Skeletal muscle tissue (tissue), 4 donors: ENCODE data around the gene UIMC1. TPM values are rescaled to one million over a fixed set of nuclear protein-coding genes. Genes with fewer than 3 reads are reported as not detected.

Experiments
- H3K27ac ChIP-seq: one replicate; pipeline ENCODE4 v1.7.0; 2013; ENCODE audit warnings: mild to moderate bottlenecking, low read depth, low read length, inconsistent platforms
- H3K27me3 ChIP-seq, 3 donors: one replicate each; pipeline ENCODE4 v1.7.0; 2013; ENCODE audit warnings: low read length in 3 of 3; ENCODE audit not compliant: control insufficient read depth in 3 of 3, insufficient read depth in 3 of 3
- H3K36me3 ChIP-seq, 3 donors: one replicate each; pipeline ENCODE4 v1.7.0; 2013; ENCODE audit warnings: low read length in 3 of 3; ENCODE audit not compliant: control insufficient read depth in 3 of 3, insufficient read depth in 3 of 3
- H3K4me1 ChIP-seq, 3 donors: one replicate each; pipeline ENCODE4 v1.7.0; 2013; ENCODE audit warnings: low read length in 3 of 3, mild to moderate bottlenecking in 3 of 3; ENCODE audit not compliant: control insufficient read depth in 3 of 3, insufficient read depth in 3 of 3
- H3K4me3 ChIP-seq, 3 donors: one replicate each; pipeline ENCODE4 v1.7.0; 2013; ENCODE audit warnings: low read length in 3 of 3
- H3K9ac ChIP-seq, 3 donors: one replicate each; pipeline ENCODE4 v1.7.0; 2013; ENCODE audit warnings: low read length in 3 of 3, mild to moderate bottlenecking in 3 of 3, moderate library complexity in 2 of 3, low read depth in 1 of 3
- H3K9me3 ChIP-seq, 3 donors: one replicate each; pipeline ENCODE4 v1.7.0; 2013; ENCODE audit warnings: low read length in 3 of 3; ENCODE audit not compliant: control insufficient read depth in 3 of 3
- total RNA-seq: library from RNA; depleted of rRNA; stranded (reverse); fragments of >200 nt; gene quantifications from one replicate; pipeline ENCODE4 v1.2.3, GENCODE V29; 2014
- donor health status: Osteomylitis.

UIMC1 gene
- total RNA-seq, 1 donor from 2014 or later = 40.2 TPM

DNA sequence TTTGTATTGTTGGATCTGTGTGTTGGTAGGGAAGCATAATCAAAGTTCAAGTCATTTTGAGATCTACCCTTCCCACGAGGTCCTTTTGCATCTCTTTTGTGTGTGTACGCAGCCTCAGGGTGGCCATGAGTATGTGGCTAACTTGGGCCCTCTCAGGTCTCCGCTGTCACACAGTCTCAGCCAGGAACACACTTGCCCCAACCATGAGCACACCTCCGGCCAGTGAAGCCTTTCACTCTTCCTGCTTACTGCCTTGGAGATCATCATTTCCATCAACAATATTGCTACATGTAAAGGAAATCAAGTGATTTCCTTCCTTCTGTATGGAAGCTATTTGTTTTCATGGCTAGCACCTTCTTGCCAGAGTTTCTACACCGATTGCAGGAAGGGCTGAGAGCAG, 29.9 kb upstream of the UIMC1 start:
- Histone ChIP-seq H3K9me3 (no peaks in the 10 kb centered on the region), H3K4me1 (peaks cover 3 to 6% (median 5%) of the 10 kb centered on the region in 3 donors), H3K27ac (no peak overlapping the region), H3K36me3 (peaks cover 5 to 7% (median 5%) of the 10 kb centered on the region in 3 donors), H3K4me3 (no peak overlapping the region), H3K27me3 (no peaks in the 10 kb centered on the region), H3K9ac (no peak overlapping the region)

DNA sequence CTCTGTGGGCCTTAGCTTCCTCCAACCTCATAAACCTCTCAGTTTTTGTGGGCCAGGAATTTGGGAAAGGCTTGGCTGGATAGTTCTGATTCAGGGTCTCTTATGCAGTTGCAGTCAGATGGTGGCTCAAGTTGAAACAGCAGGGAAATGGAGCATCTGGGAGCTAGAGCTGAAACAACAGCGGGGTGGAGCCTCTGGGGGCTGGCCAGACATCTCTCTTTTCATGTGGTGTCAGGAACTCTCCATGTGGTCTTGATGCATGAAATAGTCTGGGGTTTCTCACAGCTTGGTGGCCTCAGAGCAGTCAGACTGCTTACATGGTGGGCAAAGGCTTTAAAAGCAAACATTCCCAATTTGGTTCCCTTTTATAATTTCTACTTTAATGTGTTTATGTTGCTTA, 29.4 kb upstream of the UIMC1 start:
- peaks cover 0 to 3% (median 3%) of the 10 kb centered on the region in 3 donors for H3K36me3 ChIP-seq
- no peak overlapping the region for H3K4me3 ChIP-seq
- no peaks in the 10 kb centered on the region for H3K27me3 ChIP-seq
- no peaks in the 10 kb centered on the region for H3K9me3 ChIP-seq
- H3K4me1 ChIP-seq = peaks cover 2 to 3% (median 2%) of the 10 kb centered on the region in 3 donors
- H3K27ac ChIP-seq = no peak overlapping the region
- no peak overlapping the region for H3K9ac ChIP-seq

DNA sequence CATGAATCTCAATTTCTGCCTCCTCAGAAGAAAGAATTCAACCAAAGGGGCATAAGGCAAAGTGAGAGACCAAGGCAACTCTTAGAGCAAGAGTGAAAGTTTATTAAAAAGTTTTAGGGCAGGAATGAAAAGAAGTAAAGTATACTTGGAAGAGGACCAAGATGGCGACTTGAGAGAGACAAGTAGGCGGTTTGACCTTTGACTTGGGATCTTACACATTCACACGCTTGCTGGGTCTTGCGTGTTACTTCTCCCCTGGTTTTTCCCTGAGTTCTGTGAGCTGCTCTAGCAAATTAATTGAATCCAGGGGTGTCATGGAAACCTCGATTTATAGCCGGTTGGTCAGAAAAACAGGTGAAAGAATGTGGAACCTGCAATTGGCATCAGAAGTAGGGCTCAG, 22.9 kb upstream of the UIMC1 start:
- no peak overlapping the region for H3K27ac ChIP-seq
- H3K9ac ChIP-seq = no peak overlapping the region
- peaks cover 2 to 6% (median 3%) of the 10 kb centered on the region in 3 donors for H3K36me3 ChIP-seq
- no peaks in the 10 kb centered on the region for H3K27me3 ChIP-seq
- H3K4me1 ChIP-seq = peaks cover 0 to 6% (median under 1%) of the 10 kb centered on the region in 3 donors
- no peaks in the 10 kb centered on the region for H3K9me3 ChIP-seq
- H3K4me3 ChIP-seq = no peak overlapping the region

DNA sequence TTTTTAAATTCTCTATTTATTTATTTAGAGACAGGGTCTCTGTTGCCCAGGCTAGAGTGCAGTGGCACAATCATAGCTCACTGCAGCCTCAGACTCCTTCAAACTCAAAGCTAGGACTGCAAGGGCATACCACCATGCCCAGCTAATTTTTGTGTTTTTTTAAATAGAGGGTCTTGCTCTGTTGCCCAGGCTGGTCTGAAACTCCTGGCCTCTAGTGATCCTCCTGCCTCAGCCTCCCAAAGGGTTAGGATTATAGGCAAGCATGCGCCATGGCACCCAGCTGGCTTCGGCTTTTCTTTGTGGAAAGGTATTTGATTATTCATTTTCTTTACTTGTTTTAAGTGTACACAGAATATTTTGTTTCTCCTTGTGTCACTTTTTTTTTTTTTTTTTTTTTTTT, 21.1 kb upstream of the UIMC1 start:
- Histone ChIP-seq H3K4me3 (no peak overlapping the region), H3K9me3 (no peaks in the 10 kb centered on the region), H3K27me3 (no peaks in the 10 kb centered on the region), H3K36me3 (peaks cover 0 to 7% (median 2%) of the 10 kb centered on the region in 3 donors), H3K9ac (no peak overlapping the region), H3K4me1 (peaks cover 7 to 19% (median 10%) of the 10 kb centered on the region in 3 donors), H3K27ac (no peak overlapping the region)

DNA sequence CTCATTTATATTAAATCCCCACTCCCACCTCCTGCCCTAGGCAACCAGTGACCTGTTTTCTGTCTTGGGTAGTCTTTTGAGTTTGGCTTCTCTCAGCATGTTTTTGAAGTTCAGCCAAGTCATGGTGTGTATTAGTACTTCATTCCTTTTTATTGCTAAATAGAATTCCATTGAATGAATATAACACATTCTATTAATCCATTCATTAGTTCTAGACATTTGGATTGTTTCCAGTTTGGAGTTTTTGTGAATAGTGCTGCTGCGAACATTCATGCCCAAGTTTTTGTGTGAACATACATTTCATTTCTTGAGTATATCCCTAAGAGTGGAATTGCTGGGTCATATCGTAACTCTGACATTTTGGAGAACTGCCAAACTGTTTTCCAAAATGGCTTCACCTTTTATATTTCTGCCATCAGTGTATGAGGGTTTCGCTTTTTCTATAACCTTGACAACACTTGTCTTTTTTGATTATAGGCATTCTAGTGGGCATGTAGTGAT, 18.6 kb upstream of the UIMC1 start:
- H3K4me3 ChIP-seq = no peak overlapping the region
- no peak overlapping the region for H3K27ac ChIP-seq
- peaks cover 11 to 22% (median 14%) of the 10 kb centered on the region in 3 donors for H3K4me1 ChIP-seq
- H3K9me3 ChIP-seq = no peaks in the 10 kb centered on the region
- H3K9ac ChIP-seq = no peak overlapping the region
- H3K27me3 ChIP-seq = no peaks in the 10 kb centered on the region
- H3K36me3 ChIP-seq = peaks cover 0 to 7% (median 2%) of the 10 kb centered on the region in 3 donors

DNA sequence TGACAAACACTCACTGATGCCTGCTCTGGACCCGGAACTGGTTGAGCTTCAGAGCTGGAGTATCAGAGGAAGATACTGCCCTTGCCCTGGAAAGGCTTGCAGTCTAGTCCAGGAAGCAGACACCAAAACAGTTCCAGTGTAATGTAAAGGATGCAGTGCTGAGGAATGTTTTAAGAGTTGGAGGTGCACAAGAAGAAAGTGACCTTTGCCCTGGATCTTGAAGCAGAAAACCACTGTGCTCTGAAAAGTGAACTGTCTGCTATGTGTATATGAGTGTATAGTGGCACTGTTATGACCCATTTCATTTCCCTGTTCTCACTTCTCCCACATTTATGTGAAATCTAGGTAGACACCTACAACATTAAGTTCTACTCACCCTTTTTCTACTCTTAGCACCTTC, 18.0 kb upstream of the UIMC1 start:
- H3K4me3 ChIP-seq = no peak overlapping the region
- no peaks in the 10 kb centered on the region for H3K9me3 ChIP-seq
- H3K27ac ChIP-seq = no peak overlapping the region
- peaks cover 0 to 5% (median 2%) of the 10 kb centered on the region in 3 donors for H3K36me3 ChIP-seq
- peaks cover 11 to 22% (median 14%) of the 10 kb centered on the region in 3 donors for H3K4me1 ChIP-seq
- no peak overlapping the region for H3K9ac ChIP-seq
- no peaks in the 10 kb centered on the region for H3K27me3 ChIP-seq

- Histone ChIP-seq H3K27ac (peak overlapping the region; percentile 80), H3K27me3 (no peaks in the 10 kb centered on the region), H3K9me3 (no peaks in the 10 kb centered on the region)
Observed at GRCh38 chr5:177023303-177023664, 16.7 kb upstream of the UIMC1 start.

DNA sequence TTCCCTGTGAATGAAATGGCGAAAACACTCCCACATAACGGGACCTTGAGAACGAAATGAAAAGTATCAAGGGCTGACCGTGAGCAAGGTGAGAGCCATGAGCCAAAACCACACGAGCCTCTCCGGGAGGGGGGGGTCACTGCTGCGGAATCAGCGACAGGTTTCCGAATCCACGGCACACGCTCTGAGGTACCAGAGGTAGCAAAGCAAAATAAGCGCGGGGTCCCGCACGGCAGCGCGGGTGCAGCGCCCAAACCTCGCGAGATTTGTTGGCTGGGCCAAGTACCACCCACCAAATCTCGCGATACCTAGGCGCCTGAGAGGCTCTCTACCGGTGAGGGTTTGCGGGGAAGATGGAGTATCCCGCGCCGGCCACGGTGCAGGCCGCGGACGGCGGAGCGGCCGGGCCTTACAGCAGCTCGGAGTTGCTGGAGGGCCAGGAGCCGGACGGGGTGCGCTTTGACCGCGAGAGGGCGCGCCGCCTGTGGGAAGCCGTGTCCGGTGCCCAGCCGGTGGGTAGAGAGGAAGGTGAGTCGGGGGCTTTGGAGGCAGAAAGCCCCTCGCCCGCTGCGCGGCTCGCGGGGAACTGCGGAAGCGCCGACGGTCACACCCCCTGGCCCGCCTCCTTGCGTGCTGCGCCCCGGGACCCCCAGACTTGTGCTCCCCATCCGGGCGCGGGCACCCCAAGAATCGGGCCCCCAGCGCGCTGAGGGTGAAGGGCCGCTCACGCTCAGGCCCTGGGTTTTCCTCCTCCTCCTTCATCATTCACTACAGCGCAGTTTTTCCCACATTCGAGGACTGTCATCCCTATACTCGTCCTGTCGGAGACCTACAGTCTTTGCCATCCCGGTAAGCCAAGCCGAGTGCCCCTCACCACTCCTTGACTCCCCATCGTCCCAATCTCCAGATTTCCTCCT, 16.1 kb upstream of the UIMC1 start, which contains the start of gene ZNF346:
Gene ZNF346 (plus strand): TSS at position 311 of the 917 bp plus-strand sequence. CDS start 43 bp downstream, at position 354.
- no peaks in the 10 kb centered on the region for H3K27me3 ChIP-seq
- H3K4me1 ChIP-seq = peaks cover 11 to 22% (median 14%) of the 10 kb centered on the region in 3 donors
- peak within 1 kb of the TSS; percentile 89 to 95 (median 94) for H3K9ac ChIP-seq
- H3K4me3 ChIP-seq = peak within 1 kb of the TSS; percentile 95 to 98 (median 97)
- H3K36me3 ChIP-seq = peaks cover 0 to 3% (median 0%) of the 10 kb centered on the region in 3 donors
- H3K9me3 ChIP-seq = no peaks in the 10 kb centered on the region
- H3K27ac ChIP-seq = peak within 1 kb of the TSS; percentile 80

More at GRCh38 chr5:177023303-177023664, 16.7 kb upstream of the UIMC1 start:
- H3K4me3 ChIP-seq = peak overlapping the region; percentile 95 to 98 (median 97)
- H3K9ac ChIP-seq = peak overlapping the region; percentile 89 to 95 (median 94)
- peaks cover 0 to 3% (median 0%) of the 10 kb centered on the region in 3 donors for H3K36me3 ChIP-seq
- peaks cover 11 to 22% (median 14%) of the 10 kb centered on the region in 3 donors for H3K4me1 ChIP-seq

- Histone ChIP-seq H3K27ac (no peak overlapping the region), H3K4me3 (no peak overlapping the region), H3K9ac (no peak overlapping the region), H3K9me3 (no peaks in the 10 kb centered on the region), H3K36me3 (peaks cover 0 to 3% (median 0%) of the 10 kb centered on the region in 3 donors), H3K4me1 (peaks cover 11 to 22% (median 14%) of the 10 kb centered on the region in 3 donors), H3K27me3 (no peaks in the 10 kb centered on the region)
Observed at GRCh38 chr5:177020033-177020432, 13.5 kb upstream of the UIMC1 start.

- Histone ChIP-seq H3K9me3 (no peaks in the 10 kb centered on the region), H3K9ac (no peak overlapping the region), H3K4me1 (peaks cover 11 to 18% (median 15%) of the 10 kb centered on the region in 3 donors), H3K27ac (no peak overlapping the region), H3K27me3 (no peaks in the 10 kb centered on the region), H3K36me3 (no peaks in the 10 kb centered on the region), H3K4me3 (no peak overlapping the region)
Observed at GRCh38 chr5:177018341-177018740, 11.8 kb upstream of the UIMC1 start.
